Measurements from ENCODE around the gene MCMBP.

- no peak for TF ChIP-seq CTCF (IDR thresholded peaks at IDR 0.05; ENCODE audit: borderline replicate concordance, extremely low read depth, low read length, poor library complexity, severe bottlenecking)
- no peak for TF ChIP-seq EZH2 (IDR thresholded peaks at IDR 0.05; ENCODE audit: borderline replicate concordance, low read depth, low read length, severe bottlenecking)
Observed at GRCh38 chr10:119849031-119849789, 23.4 kb downstream of the MCMBP start.
